NT2/D1 (cell line): ENCODE measurements around the gene RAB22A.

Experiments used
- YY1 ChIP-seq: IDR thresholded peaks from 2 replicates; pipeline ENCODE4 v1.6.1; 2011; ENCODE audit not compliant: insufficient read length, insufficient read depth
- ZNF274 ChIP-seq: IDR thresholded peaks from 2 replicates; pipeline ENCODE4 v1.6.1; 2011; ENCODE audit warnings: mild to moderate bottlenecking, low read depth, low read length

DNA sequence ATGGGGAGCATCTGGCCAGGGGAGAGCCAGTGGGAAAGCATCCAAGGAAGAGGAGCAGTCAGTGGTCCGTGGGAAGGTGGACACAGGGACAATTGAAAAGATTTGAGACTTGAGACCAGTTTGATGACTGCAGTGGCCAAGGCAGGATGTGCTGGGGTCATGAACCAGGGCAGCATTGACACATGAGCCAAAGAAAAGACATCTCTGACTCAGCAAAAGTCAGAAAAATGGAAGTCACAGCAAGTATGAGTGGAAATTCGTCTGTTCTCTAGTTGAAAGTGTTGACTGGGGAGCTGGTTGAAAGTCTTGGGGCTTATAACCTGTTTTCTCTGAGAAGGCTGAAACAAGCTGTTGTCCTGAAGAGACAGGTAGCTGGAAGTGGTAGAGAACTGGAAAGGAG lies 31.3 kb downstream of the RAB22A start:
- TF ChIP-seq ZNF274 (no peak), YY1 (no peak)
